Activated effector memory CD4-positive, alpha-beta T cell treated with Interleukin-2 at 50 U/mL for 16 hours (primary cell): ENCODE data around the gene TAF7L.
"Not testable (repeated sequence)": the region's sequence is repeated elsewhere in the genome, so short reads cannot be mapped to it uniquely, and the experiment has no call there.

Experiments
- DNase-seq: peaks from one replicate; pipeline ENCODE4 v3.0.0-alpha.2; 2020

Gene TAF7L

GRCh38 chrX:101290957-101291603, at the start of gene TAF7L:
TAF7L (minus strand) TSS chrX:101291334; CDS start chrX:101287543, 3,791 bp downstream.
- DNase-seq, result no peak

GRCh38 chrX:101337776-101338271, 46.7 kb upstream of the TAF7L start:
- no peak for DNase-seq

DNA sequence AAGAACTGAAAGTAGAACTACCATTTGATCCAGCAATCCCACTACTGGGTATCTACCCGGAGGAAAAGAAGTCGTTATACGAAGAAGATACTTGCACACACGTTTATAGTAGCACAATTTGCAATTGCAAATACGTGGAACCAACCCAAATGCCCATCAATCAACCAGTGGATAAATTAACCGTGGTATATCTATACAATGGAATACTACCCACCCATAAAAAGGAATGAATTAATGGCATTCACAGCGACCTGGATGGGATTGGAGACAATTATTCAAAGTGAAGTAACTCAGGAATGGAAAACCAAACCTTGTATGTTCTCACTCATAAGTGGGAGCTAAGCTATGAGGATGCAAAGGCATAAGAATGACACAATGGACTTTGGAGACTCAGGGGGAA, 43.2 kb upstream of the TAF7L start:
- DNase-seq, result not testable (repeated sequence)

DNA sequence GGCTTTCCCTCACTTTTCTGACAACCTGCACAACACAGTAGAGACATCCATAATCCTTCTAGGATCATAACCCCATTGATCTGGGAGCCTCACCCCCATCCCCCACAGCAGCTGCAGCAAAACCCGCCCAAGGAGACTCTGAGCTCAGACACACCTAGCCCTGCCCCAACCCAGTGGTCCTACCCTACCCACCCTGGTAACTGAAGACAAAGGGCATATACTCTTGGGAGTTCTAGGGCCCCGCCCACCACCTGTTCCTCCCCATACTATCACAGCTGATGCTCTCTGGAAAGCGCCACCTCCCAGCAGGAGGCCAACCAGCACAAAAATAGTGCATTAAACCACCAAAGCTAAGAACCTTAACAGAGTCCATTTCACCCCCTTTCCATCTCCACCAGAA, 35.5 kb upstream of the TAF7L start:
- DNase-seq, result not testable (repeated sequence)

- no peak for DNase-seq
Measured at GRCh38 chrX:101303790-101304189, 12.7 kb upstream of the TAF7L start.

GRCh38 chrX:101295603-101296002, 4.5 kb upstream of the TAF7L start:
- not testable (repeated sequence) for DNase-seq

GRCh38 chrX:101287402-101287801, 3.7 kb downstream of the TAF7L start:
- DNase-seq, result no peak

GRCh38 chrX:101276238-101276637, 14.9 kb downstream of the TAF7L start:
- DNase-seq, result no peak

DNA sequence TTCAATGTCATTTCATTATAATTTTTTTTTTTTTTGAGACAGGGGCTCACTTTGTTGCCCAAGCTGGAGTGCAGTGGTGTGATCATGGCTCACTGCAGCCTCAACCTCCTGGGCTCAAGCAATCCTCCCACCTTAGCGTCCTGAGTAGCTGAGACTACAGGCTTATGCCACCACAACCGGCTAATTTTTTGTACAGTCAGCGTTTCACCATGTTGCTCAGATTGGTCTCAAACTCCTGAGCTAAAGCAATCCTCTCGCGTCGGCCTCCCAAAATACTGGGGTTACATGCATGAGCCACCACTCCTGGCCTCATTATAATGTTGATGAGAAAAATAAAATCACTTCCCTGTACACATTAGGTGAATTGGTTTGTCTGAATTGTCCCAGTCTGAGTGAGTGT, 16.9 kb downstream of the TAF7L start:
- no peak for DNase-seq

GRCh38 chrX:101265869-101266428, 25.2 kb downstream of the TAF7L start:
- DNase-seq, result no peak

- DNase-seq, result no peak
Measured at GRCh38 chrX:101263766-101264165, 27.4 kb downstream of the TAF7L start.

DNA sequence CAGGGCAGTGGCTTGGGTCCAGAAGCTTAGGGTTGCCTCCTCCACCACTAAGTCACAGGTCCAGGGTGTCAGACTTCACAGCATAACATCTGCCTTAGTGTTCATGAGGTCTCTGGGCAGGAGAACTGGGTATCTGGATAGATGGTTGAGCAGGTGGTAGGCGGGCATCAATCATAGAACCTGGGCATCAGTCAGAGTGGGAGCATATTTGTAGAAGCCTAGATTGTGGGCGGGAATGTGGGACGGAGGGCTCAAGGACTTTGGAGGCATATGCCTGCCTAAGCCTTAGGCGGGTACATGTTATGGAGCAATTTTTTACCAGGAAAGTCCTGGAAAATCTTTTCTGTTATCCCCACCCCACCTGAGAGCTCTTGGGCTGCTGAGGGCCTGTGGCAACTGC, 28.5 kb downstream of the TAF7L start:
- no peak for DNase-seq

GRCh38 chrX:101260435-101260834, 30.7 kb downstream of the TAF7L start:
- DNase-seq, result no peak

DNA sequence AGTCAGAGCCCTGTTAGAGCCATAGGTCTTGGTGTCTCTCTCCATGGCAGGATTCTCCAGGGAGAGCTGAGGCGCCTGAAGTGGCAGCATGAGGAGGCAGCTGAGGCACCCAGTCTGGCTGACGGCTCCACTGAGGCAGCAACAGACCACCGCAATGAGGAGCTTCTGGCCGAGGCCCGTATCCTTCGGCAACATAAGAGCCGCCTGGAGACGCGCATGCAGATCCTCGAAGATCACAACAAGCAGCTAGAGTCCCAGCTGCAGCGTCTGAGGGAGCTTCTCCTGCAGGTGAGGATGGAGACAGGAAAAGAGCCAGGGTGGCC, 32.9 kb downstream of the TAF7L start:
- no peak for DNase-seq

- DNase-seq, result no peak
Measured at GRCh38 chrX:101257448-101258258, 33.5 kb downstream of the TAF7L start.

GRCh38 chrX:101252634-101253033, 38.5 kb downstream of the TAF7L start:
- DNase-seq, result no peak

DNA sequence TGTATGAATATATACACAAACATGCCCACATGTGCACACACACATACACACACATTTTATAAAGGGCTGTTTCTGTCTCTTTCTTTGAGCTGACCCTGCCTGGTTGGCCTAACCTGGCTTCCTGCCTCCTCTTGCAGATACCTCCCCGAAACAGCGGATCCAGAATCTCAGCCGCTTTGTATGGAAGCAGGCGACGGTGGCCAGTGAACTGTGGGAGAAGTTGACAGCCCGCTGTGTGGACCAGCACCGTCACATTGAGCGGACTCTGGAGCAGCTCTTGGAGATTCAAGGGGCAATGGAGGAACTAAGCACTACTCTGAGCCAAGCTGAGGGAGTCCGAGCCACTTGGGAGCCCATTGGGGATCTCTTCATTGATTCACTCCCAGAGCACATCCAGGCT, 49.6 kb downstream of the TAF7L start:
- no peak for DNase-seq

- no peak for DNase-seq
Measured at GRCh38 chrX:101237041-101237440, 54.1 kb downstream of the TAF7L start.

- DNase-seq, result no peak
Measured at GRCh38 chrX:101232316-101232715, 58.8 kb downstream of the TAF7L start.

DNA sequence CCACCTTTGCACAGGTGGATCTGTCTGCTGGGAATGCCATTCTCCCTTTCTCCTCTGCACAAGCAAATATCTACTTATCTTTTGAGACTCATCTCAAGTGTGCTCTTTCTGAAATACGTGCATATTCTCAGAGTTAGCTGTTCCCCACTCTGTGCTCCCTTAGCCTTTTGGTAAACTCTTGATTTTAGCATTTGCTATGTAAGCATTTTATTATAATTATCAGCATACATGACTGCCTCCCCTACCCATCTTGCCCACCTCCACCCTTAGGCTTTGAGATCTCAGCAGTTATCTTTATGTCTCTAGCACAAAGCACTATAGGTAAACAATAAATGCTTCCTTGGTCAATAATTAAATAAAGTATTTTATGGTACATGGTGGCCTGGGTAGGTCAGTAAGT, 60.1 kb downstream of the TAF7L start:
- no peak for DNase-seq

DNA sequence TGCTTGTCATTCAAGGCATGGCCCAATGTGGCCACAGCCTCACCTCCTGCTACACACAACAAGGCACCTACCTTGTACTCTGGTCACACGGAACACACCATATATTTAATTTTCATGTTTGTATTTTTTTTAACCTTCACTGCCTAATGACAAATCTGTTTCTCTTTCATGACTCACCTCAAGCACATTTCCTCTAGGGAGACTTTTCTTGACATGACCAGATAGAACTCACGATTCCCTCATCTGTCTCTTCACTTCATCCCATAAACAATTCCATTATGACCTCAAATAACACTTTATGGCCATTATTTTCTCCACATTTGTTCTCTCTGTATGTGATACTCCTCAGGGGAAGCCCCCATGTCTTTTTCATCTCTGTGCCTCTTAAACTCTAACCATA, 60.5 kb downstream of the TAF7L start:
- no peak for DNase-seq

GRCh38 chrX:101229170-101229569, 62.0 kb downstream of the TAF7L start:
- no peak for DNase-seq

GRCh38 chrX:101223226-101223625, 67.9 kb downstream of the TAF7L start:
- no peak for DNase-seq

DNA sequence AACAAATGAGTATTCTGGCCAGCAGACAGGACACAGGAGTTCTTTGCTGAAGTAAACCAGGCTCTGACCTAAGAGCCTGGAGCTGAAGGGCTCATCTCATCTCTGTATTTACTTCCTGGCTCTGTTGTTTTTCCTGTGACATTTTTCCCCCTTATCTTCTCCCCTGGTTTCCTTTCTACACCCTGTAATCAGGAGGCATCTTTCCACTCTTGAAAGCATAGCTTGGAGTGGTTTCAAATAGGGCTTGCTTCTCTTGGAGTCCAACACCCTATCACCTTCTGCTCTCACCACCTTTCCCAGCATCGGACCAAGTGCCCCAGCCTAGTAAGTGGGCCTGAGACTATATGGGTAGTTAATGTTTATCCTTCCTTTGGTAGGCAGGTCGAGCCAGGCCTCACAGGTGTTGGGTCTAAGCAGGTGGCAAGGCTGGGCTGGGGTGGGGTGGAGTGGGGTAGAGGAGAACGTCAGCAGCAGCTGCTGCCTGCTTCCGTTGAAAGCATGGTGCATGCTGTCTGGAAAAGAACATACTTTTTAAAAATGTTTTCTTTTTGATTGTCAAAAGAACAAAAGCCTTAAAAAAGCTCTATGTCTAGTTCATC, 70.4 kb downstream of the TAF7L start:
- no peak for DNase-seq
